C4-2B (cell line): ENCODE data around the gene MIPEP.

Experiments
- ZFX ChIP-seq: fragments of 450-650 bp; IDR thresholded peaks from 2 replicates; pipeline ENCODE4 v1.6.1; 2017
- TF ChIP-seq, protein P1 (sequence below): fragments of 450-650 bp; conservative IDR thresholded peaks from 2 replicates; pipeline ENCODE4 v1.5.1; 2017; ENCODE audit warnings: mild to moderate bottlenecking

DNA sequence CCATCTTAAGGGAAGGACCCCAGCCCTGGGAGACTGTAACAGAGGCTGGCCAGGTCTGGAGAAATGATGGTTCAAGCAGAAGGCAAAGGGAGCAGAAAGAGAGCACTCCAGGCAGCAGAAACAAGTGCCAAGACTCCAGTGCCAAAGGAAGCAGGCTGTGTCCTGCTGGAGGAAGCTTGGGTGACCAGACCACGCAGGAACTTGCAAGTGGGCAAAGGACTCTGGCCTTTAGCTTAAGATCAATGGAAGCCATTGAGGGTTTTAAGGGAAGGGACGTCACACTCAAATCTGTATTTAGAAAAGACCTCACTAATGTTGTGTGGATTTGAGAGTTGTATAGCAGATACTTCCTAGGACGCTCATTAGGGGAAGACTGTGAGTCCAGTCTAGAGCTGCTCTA is 95.5 kb downstream of the MIPEP start:
- TF ChIP-seq, protein P1, sequence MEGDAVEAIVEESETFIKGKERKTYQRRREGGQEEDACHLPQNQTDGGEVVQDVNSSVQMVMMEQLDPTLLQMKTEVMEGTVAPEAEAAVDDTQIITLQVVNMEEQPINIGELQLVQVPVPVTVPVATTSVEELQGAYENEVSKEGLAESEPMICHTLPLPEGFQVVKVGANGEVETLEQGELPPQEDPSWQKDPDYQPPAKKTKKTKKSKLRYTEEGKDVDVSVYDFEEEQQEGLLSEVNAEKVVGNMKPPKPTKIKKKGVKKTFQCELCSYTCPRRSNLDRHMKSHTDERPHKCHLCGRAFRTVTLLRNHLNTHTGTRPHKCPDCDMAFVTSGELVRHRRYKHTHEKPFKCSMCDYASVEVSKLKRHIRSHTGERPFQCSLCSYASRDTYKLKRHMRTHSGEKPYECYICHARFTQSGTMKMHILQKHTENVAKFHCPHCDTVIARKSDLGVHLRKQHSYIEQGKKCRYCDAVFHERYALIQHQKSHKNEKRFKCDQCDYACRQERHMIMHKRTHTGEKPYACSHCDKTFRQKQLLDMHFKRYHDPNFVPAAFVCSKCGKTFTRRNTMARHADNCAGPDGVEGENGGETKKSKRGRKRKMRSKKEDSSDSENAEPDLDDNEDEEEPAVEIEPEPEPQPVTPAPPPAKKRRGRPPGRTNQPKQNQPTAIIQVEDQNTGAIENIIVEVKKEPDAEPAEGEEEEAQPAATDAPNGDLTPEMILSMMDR, result no peak
- TF ChIP-seq ZFX, result no peak
